Endothelial cell of umbilical vein (primary cell): Measurements from ENCODE around the gene PAK5. TPM values are rescaled to one million over a fixed set of nuclear protein-coding genes. Genes with fewer than 3 reads are reported as not detected.

ENCODE experiments used
- BruUV-seq: library from RNA; stranded (reverse); fragments of 400-500 nt; replicated peaks from 2 replicates; lab custom pipeline; 2021; lab: Mats Ljungman, UMichigan
- CTCF ChIA-PET: fragments of 300-600, 350-600 bp; sonication (Branson Sonifier 250); formaldehyde crosslinking; loops from one replicate; lab custom pipeline; 2021; ENCODE audit warnings: antibody characterized with exemption, inconsistent platforms; lab: Charles Lee
- POLR2A ChIA-PET: fragments of 300-600, 350-600 bp; sonication (Branson Sonifier 250); formaldehyde crosslinking; loops from one replicate; lab custom pipeline; 2021; ENCODE audit warnings: antibody characterized with exemption, inconsistent platforms; lab: Charles Lee
- DNase-seq: peaks from one replicate; pipeline ENCODE4 v3.0.0-alpha.2; 2011; ENCODE audit warnings: low read depth, low spot score
- FAIRE-seq: peaks from 2 replicates; lab custom pipeline; 2011; peaks lifted over from hg19 to GRCh38; lab: Jason Lieb, UNC
- H2AFZ ChIP-seq: 2 replicates; pipeline ENCODE4 v1.6.0; 2012; ENCODE audit warnings: low read depth, low read length, control low read depth, inconsistent platforms
- H3K27ac ChIP-seq: 2 replicates; pipeline ENCODE4 v1.5.1; 2011; ENCODE audit warnings: low read depth, mild to moderate bottlenecking, control low read depth, low read length, moderate library complexity; ENCODE audit not compliant: insufficient read depth
- H3K27me3 ChIP-seq, 2 experiments: 2 replicates each; pipeline versions ENCODE4 v1.6.0 to v1.6.1; 2011; ENCODE audit warnings: low read length in 2 of 2, mixed read lengths in 1 of 2; ENCODE audit not compliant: control insufficient read depth in 2 of 2, insufficient read depth in 2 of 2
- H3K36me3 ChIP-seq, 2 experiments: 2 replicates in 1 of 2; 3 replicates in 1 of 2; pipeline ENCODE4 v1.5.1; 2011; ENCODE audit warnings: low read length in 2 of 2, mild to moderate bottlenecking in 1 of 2, moderate library complexity in 1 of 2; ENCODE audit not compliant: control insufficient read depth in 2 of 2, insufficient read depth in 2 of 2; ENCODE audit errors: extremely low read depth in 1 of 2
- H3K4me1 ChIP-seq: 3 replicates; pipeline ENCODE4 v1.5.1; 2011; ENCODE audit warnings: mild to moderate bottlenecking, low read length; ENCODE audit not compliant: control insufficient read depth, insufficient read depth; ENCODE audit errors: extremely low read depth
- H3K4me2 ChIP-seq: 2 replicates; pipeline ENCODE4 v1.6.1; 2011; ENCODE audit warnings: low read length, control low read depth, mixed read lengths; ENCODE audit not compliant: insufficient read depth
- H3K4me3 ChIP-seq, 3 experiments: fragments of 200-600 bp in 1 of 3; sonication (generic), shearing (Covaris generic) in 1 of 3; replicated peaks in 1 of 3; 2 replicates each; pipeline ENCODE4 v1.5.1; 2011 to 2016; ENCODE audit warnings: control low read depth in 3 of 3, low read length in 3 of 3, mild to moderate bottlenecking in 2 of 3, inconsistent platforms in 1 of 3, low read depth in 1 of 3, moderate library complexity in 1 of 3; ENCODE audit not compliant: insufficient read depth in 1 of 3
- H3K79me2 ChIP-seq: 2 replicates; pipeline ENCODE4 v1.6.0; 2012; ENCODE audit warnings: low read length, inconsistent platforms; ENCODE audit not compliant: control insufficient read depth, insufficient read depth
- H3K9ac ChIP-seq: replicated peaks from 2 replicates; pipeline ENCODE3; 2011; ENCODE audit warnings: low read length, control low read depth; ENCODE audit not compliant: insufficient read depth; ENCODE audit errors: extremely low read depth
- H3K9me1 ChIP-seq: replicated peaks from 3 replicates; pipeline ENCODE4 v1.6.0; 2011; ENCODE audit warnings: mild to moderate bottlenecking, low read length; ENCODE audit not compliant: control insufficient read depth, insufficient read depth; ENCODE audit errors: extremely low read depth
- H3K9me3 ChIP-seq: replicated peaks from 2 replicates; pipeline ENCODE4 v1.5.1; 2012; ENCODE audit warnings: low read length, inconsistent platforms; ENCODE audit not compliant: control insufficient read depth, insufficient read depth
- H4K20me1 ChIP-seq: replicated peaks from 2 replicates; pipeline ENCODE3; 2011; ENCODE audit warnings: mild to moderate bottlenecking, low read length; ENCODE audit not compliant: control insufficient read depth, insufficient read depth; ENCODE audit errors: extremely low read depth
- EZH2 ChIP-seq: IDR thresholded peaks from 2 replicates; pipeline ENCODE4 v1.6.1; 2012; ENCODE audit warnings: borderline replicate concordance, low read depth, mild to moderate bottlenecking, moderate library complexity, low read length, inconsistent platforms; ENCODE audit not compliant: severe bottlenecking
- FOS ChIP-seq: IDR thresholded peaks from 2 replicates; pipeline ENCODE4 v1.6.1; 2011; ENCODE audit warnings: mild to moderate bottlenecking, low read length, moderate library complexity, borderline replicate concordance; ENCODE audit not compliant: insufficient read depth
- GATA2 ChIP-seq: IDR thresholded peaks from 2 replicates; pipeline ENCODE4 v1.7.0; 2011; ENCODE audit warnings: low read depth, mild to moderate bottlenecking, moderate library complexity, mixed read lengths, low read length; ENCODE audit not compliant: insufficient read length, insufficient read depth
- JUN ChIP-seq: IDR thresholded peaks from 2 replicates; pipeline ENCODE4 v1.6.1; 2011; ENCODE audit warnings: borderline replicate concordance, low read depth; ENCODE audit not compliant: insufficient read length, insufficient read depth
- MAX ChIP-seq: IDR thresholded peaks from 2 replicates; pipeline ENCODE4 v1.6.1; 2011; ENCODE audit not compliant: insufficient read depth, insufficient read length
- MYC ChIP-seq: IDR thresholded peaks from one replicate; pipeline ENCODE4 v1.6.1; 2011; ENCODE audit warnings: mild to moderate bottlenecking, low read depth, low read length
- POLR2A ChIP-seq: IDR thresholded peaks from 2 replicates; pipeline ENCODE4 v1.6.1; 2012; ENCODE audit warnings: low read depth, mild to moderate bottlenecking, control low read depth, low read length
- POLR2AphosphoS5 ChIP-seq: IDR thresholded peaks from 2 replicates; pipeline ENCODE4 v1.6.1; 2012; ENCODE audit warnings: low read depth, mild to moderate bottlenecking, control low read depth, low read length, moderate library complexity; ENCODE audit not compliant: insufficient read depth
- dilution Hi-C: fragments of 300-500 bp; cut with MboI; formaldehyde crosslinking; loops from one replicate; pipeline ENCODE4 v1.15.0; 2019; ENCODE audit warnings: low sequenced_read_pairs; ENCODE audit not compliant: extremely low pct_ligation_motif_present
- intact Hi-C: fragments of 100-400 bp; cut with micrococcal nuclease; formaldehyde crosslinking; loops from one replicate; pipeline ENCODE4 v1.10.0; 2022
- polyA plus RNA-seq, 4 experiments: library from polyadenylated mRNA; depleted of rRNA in 3 of 4; stranded (reverse) in 3 of 4; unstranded in 1 of 4; fragments of >200 nt; gene quantifications; 2 replicates each; pipeline versions ENCODE4 v1.2.1 to v1.2.3, GENCODE V29; 2011 to 2012; ENCODE audit warnings: missing spikeins in 1 of 4
- total RNA-seq: library from RNA; stranded (reverse); gene quantifications from 2 replicates; pipeline ENCODE4 v1.2.3, GENCODE V29; 2021
- TF ChIP-seq, protein P1 (sequence below), 2 donors: IDR thresholded peaks; 1 replicate in 1 of 2; 2 replicates in 1 of 2; pipeline ENCODE4 v1.5.1; 2011; ENCODE audit warnings: low read length in 2 of 2, mild to moderate bottlenecking in 2 of 2, moderate library complexity in 2 of 2, control low read depth in 1 of 2, inconsistent platforms in 1 of 2, low read depth in 1 of 2; ENCODE audit not compliant: insufficient read depth in 1 of 2; ENCODE audit errors: extremely low read depth in 1 of 2

Gene PAK5
- total and polyA plus RNA-seq, 2 donors (not counting 3 experiments of a cell fraction or from before 2014, with no cell fraction given) = not detected

DNA sequence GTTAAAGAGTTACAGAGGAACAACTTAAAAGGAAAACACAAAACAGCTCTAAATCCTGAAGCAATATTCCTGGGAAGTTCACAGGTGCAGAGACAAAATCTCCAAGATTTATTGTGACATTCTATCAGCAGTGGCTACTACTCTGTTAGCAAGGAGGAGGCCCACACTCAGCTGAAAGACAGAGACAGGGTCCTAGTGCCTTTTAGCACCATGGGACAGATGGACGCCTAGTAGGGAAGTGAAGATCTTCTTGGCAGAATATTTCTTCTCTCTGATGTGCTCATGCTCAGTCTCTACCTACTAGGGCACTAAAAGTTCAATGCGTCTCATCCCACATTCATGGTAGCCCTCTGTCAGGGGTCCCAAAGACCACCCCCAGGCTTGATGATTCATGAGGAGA is 191.1 kb downstream of the PAK5 start:
- ChIA-PET POLR2A (no interaction called here), CTCF (no interaction called here)
- dilution Hi-C loops = no loop called here
- no peak for FAIRE-seq
- Histone ChIP-seq H2AFZ (no peak overlapping the region), H3K36me3 (no peaks in the 10 kb centered on the region), H4K20me1 (no peaks in the 10 kb centered on the region), H3K4me1 (no peaks in the 10 kb centered on the region), H3K27ac (no peak overlapping the region), H3K9ac (no peak overlapping the region), H3K4me3 (no peak overlapping the region), H3K9me1 (no peaks in the 10 kb centered on the region), H3K9me3 (no peaks in the 10 kb centered on the region), H3K4me2 (no peak overlapping the region), H3K79me2 (no peaks in the 10 kb centered on the region), H3K27me3 (no peaks in the 10 kb centered on the region)
- TF ChIP-seq FOS (no peak), MAX (no peak), GATA2 (no peak), EZH2 (no peak), POLR2A (no peak), JUN (no peak), POLR2AphosphoS5 (no peak), MYC (no peak)
- intact Hi-C loops = no loop called here
- no peak for DNase-seq
- BruUV-seq = no TSS peak

DNA sequence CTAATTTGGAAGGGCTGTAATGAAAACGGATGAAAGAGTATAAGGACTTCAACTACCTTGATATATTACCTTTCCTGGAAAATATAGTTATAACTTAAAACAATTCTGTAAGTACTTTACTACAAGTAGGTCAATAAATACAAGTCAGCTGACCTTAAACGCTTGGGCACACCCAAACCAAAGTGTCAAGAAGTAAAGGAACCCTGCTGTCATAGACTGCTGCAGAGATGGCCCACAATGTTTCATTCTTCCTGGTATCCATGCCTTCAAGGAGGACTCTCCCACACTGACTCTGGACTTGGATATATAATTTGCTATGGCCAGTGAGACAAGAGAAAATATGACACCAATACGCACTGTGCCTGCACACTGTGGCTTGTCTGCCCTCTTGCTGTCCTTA is 192.5 kb downstream of the PAK5 start:
- DNase-seq (no peak), FAIRE-seq (no peak)
- TF ChIP-seq JUN (no peak), POLR2AphosphoS5 (no peak), EZH2 (no peak), FOS (no peak), POLR2A (no peak), MYC (no peak), MAX (no peak), GATA2 (no peak)
- TF ChIP-seq, protein P1, sequence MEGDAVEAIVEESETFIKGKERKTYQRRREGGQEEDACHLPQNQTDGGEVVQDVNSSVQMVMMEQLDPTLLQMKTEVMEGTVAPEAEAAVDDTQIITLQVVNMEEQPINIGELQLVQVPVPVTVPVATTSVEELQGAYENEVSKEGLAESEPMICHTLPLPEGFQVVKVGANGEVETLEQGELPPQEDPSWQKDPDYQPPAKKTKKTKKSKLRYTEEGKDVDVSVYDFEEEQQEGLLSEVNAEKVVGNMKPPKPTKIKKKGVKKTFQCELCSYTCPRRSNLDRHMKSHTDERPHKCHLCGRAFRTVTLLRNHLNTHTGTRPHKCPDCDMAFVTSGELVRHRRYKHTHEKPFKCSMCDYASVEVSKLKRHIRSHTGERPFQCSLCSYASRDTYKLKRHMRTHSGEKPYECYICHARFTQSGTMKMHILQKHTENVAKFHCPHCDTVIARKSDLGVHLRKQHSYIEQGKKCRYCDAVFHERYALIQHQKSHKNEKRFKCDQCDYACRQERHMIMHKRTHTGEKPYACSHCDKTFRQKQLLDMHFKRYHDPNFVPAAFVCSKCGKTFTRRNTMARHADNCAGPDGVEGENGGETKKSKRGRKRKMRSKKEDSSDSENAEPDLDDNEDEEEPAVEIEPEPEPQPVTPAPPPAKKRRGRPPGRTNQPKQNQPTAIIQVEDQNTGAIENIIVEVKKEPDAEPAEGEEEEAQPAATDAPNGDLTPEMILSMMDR (IDR thresholded peaks at IDR 0.05; ENCODE audit: extremely low read depth in 1 of 2, insufficient read depth in 1 of 2, low read depth in 1 of 2, low read length in 2 of 2) = no peak
- no peaks in the 10 kb centered on the region for H3K27me3 ChIP-seq
- ChIA-PET POLR2A (no interaction called here), CTCF (no interaction called here)
- no peaks in the 10 kb centered on the region for H3K79me2 ChIP-seq
- no peaks in the 10 kb centered on the region for H4K20me1 ChIP-seq
- dilution Hi-C loops = no loop called here
- intact Hi-C loops = no loop called here
- H3K4me2 ChIP-seq = no peak overlapping the region
- H3K9me3 ChIP-seq = no peaks in the 10 kb centered on the region
- no TSS peak for BruUV-seq
- H3K4me1 ChIP-seq = no peaks in the 10 kb centered on the region
- no peak overlapping the region for H3K9ac ChIP-seq
- H2AFZ ChIP-seq = no peak overlapping the region
- H3K4me3 ChIP-seq = no peak overlapping the region
- no peaks in the 10 kb centered on the region for H3K36me3 ChIP-seq
- no peaks in the 10 kb centered on the region for H3K9me1 ChIP-seq
- H3K27ac ChIP-seq = no peak overlapping the region
